ENCODE data around the gene RAB11A. TPM values are rescaled to one million over a fixed set of nuclear protein-coding genes. Genes with fewer than 3 reads are reported as not detected.

Gene RAB11A
- total RNA-seq, 1 donor from 2014 or later: 153 TPM

- no peak for TF ChIP-seq CTCF (IDR thresholded peaks at IDR 0.05)
- H3K9me3 Mint-ChIP-seq (ENCODE audit: low read depth): no peaks in the 10 kb centered on the region
- peaks cover 5% of the 10 kb centered on the region for H3K4me1 Mint-ChIP-seq (ENCODE audit: low read depth)
- H3K4me3 Mint-ChIP-seq (ENCODE audit: unreplicated experiment): no peak overlapping the region
- no peak for DNase-seq (ENCODE audit: low spot score)
- H3K36me3 Mint-ChIP-seq (ENCODE audit: low read depth): peaks cover 31% of the 10 kb centered on the region
- peak overlapping the region; percentile 17 for H3K27ac Mint-ChIP-seq (ENCODE audit: unreplicated experiment)
- no peaks in the 10 kb centered on the region for H3K27me3 Mint-ChIP-seq (ENCODE audit: low read depth)
Observed at GRCh38 chr15:65884511-65884910, 15.2 kb downstream of the RAB11A start.

- Mint-ChIP-seq H3K4me1 (ENCODE audit: low read depth) (peaks cover 5% of the 10 kb centered on the region), H3K9me3 (ENCODE audit: low read depth) (no peaks in the 10 kb centered on the region), H3K27me3 (ENCODE audit: low read depth) (no peaks in the 10 kb centered on the region), H3K27ac (ENCODE audit: unreplicated experiment) (no peak overlapping the region), H3K36me3 (ENCODE audit: low read depth) (peaks cover 30% of the 10 kb centered on the region), H3K4me3 (ENCODE audit: unreplicated experiment) (no peak overlapping the region)
- DNase-seq (ENCODE audit: low spot score): no peak
- no peak for TF ChIP-seq CTCF (IDR thresholded peaks at IDR 0.05)
Observed at GRCh38 chr15:65885668-65886218, 16.5 kb downstream of the RAB11A start.

GRCh38 chr15:65887565-65887964, 18.3 kb downstream of the RAB11A start:
- no peak for DNase-seq (ENCODE audit: low spot score)
- no peaks in the 10 kb centered on the region for H3K27me3 Mint-ChIP-seq (ENCODE audit: low read depth)
- TF ChIP-seq CTCF (IDR thresholded peaks at IDR 0.05): no peak
- H3K4me1 Mint-ChIP-seq (ENCODE audit: low read depth): peaks cover 5% of the 10 kb centered on the region
- no peak overlapping the region for H3K27ac Mint-ChIP-seq (ENCODE audit: unreplicated experiment)
- H3K9me3 Mint-ChIP-seq (ENCODE audit: low read depth): no peaks in the 10 kb centered on the region
- peaks cover 33% of the 10 kb centered on the region for H3K36me3 Mint-ChIP-seq (ENCODE audit: low read depth)
- no peak overlapping the region for H3K4me3 Mint-ChIP-seq (ENCODE audit: unreplicated experiment)

GRCh38 chr15:65888981-65889380, 19.7 kb downstream of the RAB11A start:
- H3K36me3 Mint-ChIP-seq (ENCODE audit: low read depth): peaks cover 30% of the 10 kb centered on the region
- H3K27ac Mint-ChIP-seq (ENCODE audit: unreplicated experiment): no peak overlapping the region
- H3K9me3 Mint-ChIP-seq (ENCODE audit: low read depth): no peaks in the 10 kb centered on the region
- no peak overlapping the region for H3K4me3 Mint-ChIP-seq (ENCODE audit: unreplicated experiment)
- DNase-seq (ENCODE audit: low spot score): no peak
- no peak for TF ChIP-seq CTCF (IDR thresholded peaks at IDR 0.05)
- no peaks in the 10 kb centered on the region for H3K27me3 Mint-ChIP-seq (ENCODE audit: low read depth)
- H3K4me1 Mint-ChIP-seq (ENCODE audit: low read depth): peaks cover 5% of the 10 kb centered on the region

GRCh38 chr15:65893060-65893459, 23.8 kb downstream of the RAB11A start:
- H3K27ac Mint-ChIP-seq (ENCODE audit: unreplicated experiment): no peak overlapping the region

More at GRCh38 chr15:65893060-65893459, 23.8 kb downstream of the RAB11A start:
- H3K36me3 Mint-ChIP-seq (ENCODE audit: low read depth): peaks cover 20% of the 10 kb centered on the region
- H3K27me3 Mint-ChIP-seq (ENCODE audit: low read depth): no peaks in the 10 kb centered on the region
- no peaks in the 10 kb centered on the region for H3K9me3 Mint-ChIP-seq (ENCODE audit: low read depth)
- H3K4me3 Mint-ChIP-seq (ENCODE audit: unreplicated experiment): no peak overlapping the region
- DNase-seq (ENCODE audit: low spot score): no peak
- H3K4me1 Mint-ChIP-seq (ENCODE audit: low read depth): peaks cover 10% of the 10 kb centered on the region
- no peak for TF ChIP-seq CTCF (IDR thresholded peaks at IDR 0.05)

Measured in chondrocyte (in vitro differentiated cells).